Mesodermal cell (in vitro differentiated cells): ENCODE results near the gene ZAR1L.

Experiments
- H3K27ac ChIP-seq: 2 replicates; pipeline ENCODE4 v1.7.0; 2013; ENCODE audit warnings: mild to moderate bottlenecking, low read depth, low read length, moderate library complexity; ENCODE audit not compliant: severe bottlenecking
- H3K36me3 ChIP-seq: 2 replicates; pipeline ENCODE4 v1.7.1; 2013; ENCODE audit warnings: mild to moderate bottlenecking, low read length, moderate library complexity; ENCODE audit not compliant: control insufficient read depth, insufficient read depth
- H3K4me1 ChIP-seq: one replicate; pipeline ENCODE4 v1.7.1; 2013; ENCODE audit warnings: mild to moderate bottlenecking, low read length; ENCODE audit not compliant: insufficient read depth, control insufficient read depth, poor library complexity, severe bottlenecking
- H3K4me3 ChIP-seq: 2 replicates; pipeline ENCODE4 v1.7.0; 2013; ENCODE audit warnings: low read length, control low read depth, mild to moderate bottlenecking; ENCODE audit not compliant: insufficient read depth, poor library complexity, severe bottlenecking; ENCODE audit errors: extremely low read depth
- H3K9me3 ChIP-seq: 2 replicates; pipeline ENCODE4 v1.7.1; 2013; ENCODE audit warnings: mild to moderate bottlenecking, low read length, moderate library complexity; ENCODE audit not compliant: control insufficient read depth
- WGBS, 2 experiments: methylation state at CpG; one replicate each; pipeline ENCODE4 v1.1.5; 2013; ENCODE audit warnings: missing lambda C conversion rate in 2 of 2; ENCODE audit not compliant: insufficient coverage in 2 of 2; 5-methylcytosine and 5-hydroxymethylcytosine counted together

Gene ZAR1L

GRCh38 chr13:32255724-32256109, 59.4 kb downstream of the ZAR1L start:
- Histone ChIP-seq H3K9me3 (no peaks in the 10 kb centered on the region), H3K4me1 (peaks cover under 1% of the 10 kb centered on the region), H3K36me3 (no peaks in the 10 kb centered on the region), H3K27ac (no peak overlapping the region), H3K4me3 (no peak overlapping the region)
- WGBS, 2 experiments, result 92% methylated on average over 2 of the region's 6 CpGs; no CpG with 5 or more reads in 1 of the 2 experiments

GRCh38 chr13:32254916-32255723, 60.0 kb downstream of the ZAR1L start:
- Histone ChIP-seq H3K27ac (no peak overlapping the region), H3K4me3 (no peak overlapping the region), H3K9me3 (no peaks in the 10 kb centered on the region), H3K4me1 (no peaks in the 10 kb centered on the region), H3K36me3 (no peaks in the 10 kb centered on the region)
- WGBS, 2 experiments, result 94 to 96% methylated on average over 6 to 8 of the region's 10 CpGs

GRCh38 chr13:32254416-32254815, 60.7 kb downstream of the ZAR1L start:
- Histone ChIP-seq H3K4me1 (peaks cover 3% of the 10 kb centered on the region), H3K36me3 (no peaks in the 10 kb centered on the region), H3K4me3 (no peak overlapping the region), H3K27ac (no peak overlapping the region), H3K9me3 (no peaks in the 10 kb centered on the region)
- no CpG with 5 or more reads among the region's 3 CpGs for WGBS, 2 experiments

- H3K27ac ChIP-seq, result no peak overlapping the region
- H3K4me1 ChIP-seq, result peaks cover 3% of the 10 kb centered on the region
- H3K4me3 ChIP-seq, result no peak overlapping the region
- H3K36me3 ChIP-seq, result no peaks in the 10 kb centered on the region
- no peaks in the 10 kb centered on the region for H3K9me3 ChIP-seq
- WGBS, 2 experiments, result 92 to 95% methylated on average over 7 to 8 of the region's 14 CpGs
Measured at GRCh38 chr13:32253911-32254399, 61.2 kb downstream of the ZAR1L start.
